SK-N-SH (cell line): Measurements from ENCODE around the gene RPS6KL1. TPM values are rescaled to one million over a fixed set of nuclear protein-coding genes. Genes with fewer than 3 reads are reported as not detected.

Experiments used
- CTCF ChIA-PET: fragments of 300-600, 350-600 bp; formaldehyde crosslinking; extraction: SDS; loops from one replicate; lab custom pipeline; 2021; lab: Yijun Ruan, JAX
- POLR2A ChIA-PET: fragments of 350-600 bp; sonication (Branson Sonifier 250); formaldehyde crosslinking; extraction: SDS; loops from one replicate; lab custom pipeline; 2020; ENCODE audit warnings: antibody characterized with exemption, inconsistent platforms; lab: Yijun Ruan, JAX
- DNase-seq: peaks from one replicate; pipeline ENCODE4 v3.0.0; 2012
- H2AFZ ChIP-seq: fragments of 200-600 bp; sonication (generic); 2 replicates; pipeline ENCODE4 v1.8.1; 2016; ENCODE audit warnings: antibody characterized with exemption, mild to moderate bottlenecking, low read depth
- H3F3A ChIP-seq: fragments of 200-600 bp; sonication (generic); replicated peaks from 2 replicates; pipeline ENCODE3; 2016; ENCODE audit warnings: antibody characterized with exemption, mild to moderate bottlenecking; ENCODE audit not compliant: insufficient read depth
- H3K27ac ChIP-seq, 2 experiments: fragments of 200-500 bp in 1 of 2; fragments of 200-600 bp in 1 of 2; sonication (Bioruptor generic) in 1 of 2; sonication (generic), shearing (Covaris generic) in 1 of 2; 2 replicates each; pipeline versions ENCODE4 v1.5.1 to v1.6.1; 2014 to 2016; ENCODE audit warnings: low read depth in 2 of 2, inconsistent platforms in 1 of 2, low read length in 1 of 2, mild to moderate bottlenecking in 1 of 2, mixed read lengths in 1 of 2
- H3K27me3 ChIP-seq: fragments of 200-600 bp; sonication (generic), shearing (Covaris generic); 2 replicates; pipeline ENCODE4 v1.6.1; 2016; ENCODE audit warnings: mixed run types; ENCODE audit not compliant: insufficient read depth
- H3K36me3 ChIP-seq, 2 experiments: fragments of 200-500 bp in 1 of 2; fragments of 200-600 bp in 1 of 2; sonication (Bioruptor generic) in 1 of 2; sonication (generic) in 1 of 2; replicated peaks in 1 of 2; 2 replicates each; pipeline versions ENCODE3 to v1.5.1; 2014 to 2016; ENCODE audit warnings: low read length in 1 of 2, mild to moderate bottlenecking in 1 of 2; ENCODE audit not compliant: insufficient read depth in 2 of 2, control insufficient read depth in 1 of 2
- H3K4me1 ChIP-seq, 2 experiments: fragments of 200-500 bp in 1 of 2; fragments of 200-600 bp in 1 of 2; sonication (Bioruptor generic) in 1 of 2; sonication (generic), shearing (Covaris generic) in 1 of 2; 2 replicates each; pipeline versions ENCODE4 v1.5.1 to v1.6.1; 2014 to 2016; ENCODE audit warnings: low read depth in 1 of 2, low read length in 1 of 2, mixed run types in 1 of 2; ENCODE audit not compliant: insufficient read depth in 2 of 2, control insufficient read depth in 1 of 2
- H3K4me2 ChIP-seq: fragments of 200-600 bp; sonication (generic), shearing (Covaris generic); 2 replicates; pipeline ENCODE4 v1.6.1; 2017; ENCODE audit warnings: mixed run types
- H3K4me3 ChIP-seq, 2 experiments: fragments of 200-500 bp in 1 of 2; fragments of 200-600 bp in 1 of 2; sonication (Bioruptor generic) in 1 of 2; sonication (generic), shearing (Covaris generic) in 1 of 2; 2 replicates each; pipeline versions ENCODE4 v1.5.1 to v1.8.1; 2014 to 2016; ENCODE audit warnings: low read depth in 2 of 2, inconsistent platforms in 1 of 2, low read length in 1 of 2, mild to moderate bottlenecking in 1 of 2, mixed read lengths in 1 of 2, moderate library complexity in 1 of 2
- H3K79me2 ChIP-seq: fragments of 200-600 bp; sonication (generic); 2 replicates; pipeline ENCODE4 v1.8.1; 2017; ENCODE audit warnings: mild to moderate bottlenecking; ENCODE audit not compliant: insufficient read depth
- H3K9ac ChIP-seq: fragments of 200-600 bp; sonication (generic); 2 replicates; pipeline ENCODE4 v1.6.1; 2017; ENCODE audit warnings: mixed run types
- H3K9me2 ChIP-seq: fragments of 200-600 bp; sonication (generic); 2 replicates; pipeline ENCODE4 v1.6.1; 2017; ENCODE audit warnings: mixed run types
- H3K9me3 ChIP-seq: fragments of 200-600 bp; sonication (generic); 2 replicates; pipeline ENCODE4 v1.6.1; 2017; ENCODE audit warnings: mixed run types, mild to moderate bottlenecking, moderate library complexity
- H4K20me1 ChIP-seq: fragments of 200-600 bp; sonication (generic); 2 replicates; pipeline ENCODE4 v1.6.1; 2017; ENCODE audit warnings: mild to moderate bottlenecking, mixed run types; ENCODE audit not compliant: insufficient read depth
- EZH2phosphoT487 ChIP-seq: fragments of 200-600 bp; sonication (generic); IDR thresholded peaks from 2 replicates; pipeline ENCODE4 v1.6.1; 2017; ENCODE audit warnings: low read depth, mixed run types, mild to moderate bottlenecking, antibody characterized with exemption, moderate library complexity, borderline replicate concordance
- FOXM1 ChIP-seq: IDR thresholded peaks from 2 replicates; pipeline ENCODE4 v1.4.0; 2012; ENCODE audit warnings: low read depth, mild to moderate bottlenecking
- GABPA ChIP-seq: IDR thresholded peaks from 2 replicates; pipeline ENCODE4 v1.4.0; 2012; ENCODE audit warnings: low read depth, mild to moderate bottlenecking
- GATA2 ChIP-seq: sonication (generic); formaldehyde crosslinking; IDR thresholded peaks from 2 replicates; pipeline ENCODE4 v1.5.0; 2020; ENCODE audit warnings: mild to moderate bottlenecking, missing genetic modification reagents
- JUND ChIP-seq: IDR thresholded peaks from 2 replicates; pipeline ENCODE4 v1.4.0; 2012
- MEF2A ChIP-seq: IDR thresholded peaks from 2 replicates; pipeline ENCODE4 v1.4.0; 2012; ENCODE audit warnings: low read depth, borderline replicate concordance
- RCOR1 ChIP-seq: fragments of 150-350 bp; IDR thresholded peaks from 2 replicates; pipeline ENCODE4 v1.6.1; 2017; ENCODE audit warnings: antibody characterized with exemption, low read length
- SMC3 ChIP-seq: IDR thresholded peaks from 2 replicates; pipeline ENCODE4 v1.6.1; 2012; ENCODE audit warnings: low read depth, low read length, improper control_type of control experiment
- TCF12 ChIP-seq: IDR thresholded peaks from 2 replicates; pipeline ENCODE4 v1.4.0; 2012
- TEAD4 ChIP-seq: IDR thresholded peaks from 2 replicates; pipeline ENCODE4 v1.4.0; 2012; ENCODE audit warnings: mild to moderate bottlenecking, borderline replicate concordance; ENCODE audit not compliant: insufficient read depth
- YY1 ChIP-seq: IDR thresholded peaks from 2 replicates; pipeline ENCODE4 v1.4.0; 2012; ENCODE audit warnings: low read depth, mild to moderate bottlenecking
- WGBS: methylation state at CpG from one replicate; pipeline ENCODE4 v1.1.6; 2017; ENCODE audit warnings: low lambda C conversion rate; 5-methylcytosine and 5-hydroxymethylcytosine counted together
- polyA plus RNA-seq, 3 experiments: library from polyadenylated mRNA; depleted of rRNA; stranded (reverse); fragments of >200 nt; gene quantifications; 2 replicates each; pipeline ENCODE4 v1.2.3, GENCODE V29; 2012
- TF ChIP-seq, protein P1 (sequence below): IDR thresholded peaks from 2 replicates; pipeline ENCODE4; 2012
- TF ChIP-seq, protein P2 (sequence below): IDR thresholded peaks from 2 replicates; pipeline ENCODE4 v1.4.0; 2012; ENCODE audit warnings: low read depth, borderline replicate concordance
- TF ChIP-seq, protein P3 (sequence below): fragments of 150-350 bp; IDR thresholded peaks from 2 replicates; pipeline ENCODE4 v1.6.1; 2017; ENCODE audit warnings: antibody characterized with exemption, low read length, low read depth, borderline replicate concordance
- TF ChIP-seq, protein P4 (sequence below): IDR thresholded peaks from 2 replicates; pipeline ENCODE4 v1.6.1; 2012; ENCODE audit warnings: mild to moderate bottlenecking, low read depth, low read length, moderate library complexity
- TF ChIP-seq, protein P5 (sequence below): fragments of 200-600 bp; sonication (generic); IDR thresholded peaks from 2 replicates; pipeline ENCODE4 v1.6.1; 2017; ENCODE audit warnings: antibody characterized with exemption, mild to moderate bottlenecking, moderate library complexity
- TF ChIP-seq, protein P6 (sequence below): fragments of 150-350 bp; IDR thresholded peaks from 2 replicates; pipeline ENCODE4 v1.6.1; 2016; ENCODE audit warnings: mild to moderate bottlenecking, low read depth, low read length

Gene RPS6KL1
- polyA plus RNA-seq, 1 of the 3 experiments (the other 2 are of a cell fraction): 2.5 TPM

DNA sequence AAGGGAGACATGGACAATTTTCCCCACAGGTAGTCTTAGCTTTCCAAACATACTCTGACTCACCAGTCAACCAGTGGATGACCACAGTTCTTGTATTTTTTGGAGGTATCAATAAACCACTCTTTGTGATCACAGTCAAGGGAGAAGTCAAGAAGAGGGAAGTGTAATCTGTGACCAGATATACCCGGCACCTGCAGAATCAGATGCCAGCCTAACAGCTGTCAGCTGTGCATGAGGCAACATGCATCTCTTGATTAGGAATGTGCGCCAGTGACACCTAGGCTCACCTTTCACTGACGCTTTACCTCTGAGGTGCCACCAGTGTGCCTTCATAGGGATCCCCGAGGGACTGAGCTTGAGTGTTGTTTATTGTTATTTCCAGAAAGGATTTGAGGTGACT, 67.1 kb downstream of the RPS6KL1 start:
- Histone ChIP-seq H3K4me3 (no peak overlapping the region), H3K4me2 (no peak overlapping the region), H3K79me2 (no peaks in the 10 kb centered on the region), H3K9me2 (no peaks in the 10 kb centered on the region), H2AFZ (no peak overlapping the region), H3K36me3 (no peaks in the 10 kb centered on the region), H3K4me1 (peaks cover 0 to 24% of the 10 kb centered on the region in 2 experiments; a peak in 2 of 4 replicates), H3K9me3 (no peaks in the 10 kb centered on the region), H4K20me1 (no peaks in the 10 kb centered on the region), H3F3A (peaks cover 3% of the 10 kb centered on the region), H3K27ac (no peak overlapping the region), H3K27me3 (no peaks in the 10 kb centered on the region), H3K9ac (no peak overlapping the region)
- CTCF ChIA-PET: interaction anchor here (1.2 to 20.8 kb wide), 4 partner anchors 12 to 90 kb away, joined by 3 to 537 read pairs (median 8); no protein-coding TSS in a partner anchor
- WGBS: 73% methylated on average over 4 of the region's 4 CpGs
- DNase-seq: no peak
- TF ChIP-seq, protein P1, sequence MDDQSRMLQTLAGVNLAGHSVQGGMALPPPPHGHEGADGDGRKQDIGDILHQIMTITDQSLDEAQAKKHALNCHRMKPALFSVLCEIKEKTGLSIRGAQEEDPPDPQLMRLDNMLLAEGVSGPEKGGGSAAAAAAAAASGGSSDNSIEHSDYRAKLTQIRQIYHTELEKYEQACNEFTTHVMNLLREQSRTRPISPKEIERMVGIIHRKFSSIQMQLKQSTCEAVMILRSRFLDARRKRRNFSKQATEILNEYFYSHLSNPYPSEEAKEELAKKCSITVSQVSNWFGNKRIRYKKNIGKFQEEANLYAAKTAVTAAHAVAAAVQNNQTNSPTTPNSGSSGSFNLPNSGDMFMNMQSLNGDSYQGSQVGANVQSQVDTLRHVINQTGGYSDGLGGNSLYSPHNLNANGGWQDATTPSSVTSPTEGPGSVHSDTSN: no peak
- TF ChIP-seq, protein P2, sequence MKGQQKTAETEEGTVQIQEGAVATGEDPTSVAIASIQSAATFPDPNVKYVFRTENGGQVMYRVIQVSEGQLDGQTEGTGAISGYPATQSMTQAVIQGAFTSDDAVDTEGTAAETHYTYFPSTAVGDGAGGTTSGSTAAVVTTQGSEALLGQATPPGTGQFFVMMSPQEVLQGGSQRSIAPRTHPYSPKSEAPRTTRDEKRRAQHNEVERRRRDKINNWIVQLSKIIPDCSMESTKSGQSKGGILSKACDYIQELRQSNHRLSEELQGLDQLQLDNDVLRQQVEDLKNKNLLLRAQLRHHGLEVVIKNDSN: no peak
- no peak for TF ChIP-seq GATA2 (CRISPR knock-in tag)
- TF ChIP-seq TCF12: no peak
- TF ChIP-seq RCOR1: no peak
- TF ChIP-seq, protein P3, sequence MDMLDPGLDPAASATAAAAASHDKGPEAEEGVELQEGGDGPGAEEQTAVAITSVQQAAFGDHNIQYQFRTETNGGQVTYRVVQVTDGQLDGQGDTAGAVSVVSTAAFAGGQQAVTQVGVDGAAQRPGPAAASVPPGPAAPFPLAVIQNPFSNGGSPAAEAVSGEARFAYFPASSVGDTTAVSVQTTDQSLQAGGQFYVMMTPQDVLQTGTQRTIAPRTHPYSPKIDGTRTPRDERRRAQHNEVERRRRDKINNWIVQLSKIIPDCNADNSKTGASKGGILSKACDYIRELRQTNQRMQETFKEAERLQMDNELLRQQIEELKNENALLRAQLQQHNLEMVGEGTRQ: no peak
- TF ChIP-seq FOXM1: no peak
- no peak for TF ChIP-seq YY1
- POLR2A ChIA-PET: no interaction called here

DNA sequence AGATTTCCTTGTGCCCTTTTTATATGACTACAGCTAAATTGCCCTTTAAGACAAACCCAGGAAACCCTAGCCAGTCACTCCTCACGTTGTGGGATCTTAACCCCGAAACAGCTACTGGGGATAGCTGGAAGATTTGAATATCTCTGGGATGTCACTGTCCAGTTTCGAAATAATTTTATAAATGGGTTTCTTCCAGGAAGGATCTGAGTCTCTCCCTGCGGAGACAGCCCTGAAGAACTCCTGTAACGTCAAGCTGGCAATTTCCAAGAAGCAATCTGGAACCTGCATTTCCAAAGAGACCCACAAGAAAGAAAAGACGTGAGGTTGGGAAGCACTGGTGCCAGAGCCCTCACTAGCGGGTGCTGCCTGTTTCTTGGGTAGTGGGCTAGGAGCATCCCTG, 68.0 kb downstream of the RPS6KL1 start:
- Histone ChIP-seq H3F3A (peaks cover 3% of the 10 kb centered on the region), H3K27me3 (no peaks in the 10 kb centered on the region), H3K36me3 (no peaks in the 10 kb centered on the region), H3K4me2 (no peak overlapping the region), H4K20me1 (no peaks in the 10 kb centered on the region), H3K9me3 (no peaks in the 10 kb centered on the region), H3K27ac (no peak overlapping the region), H3K9ac (no peak overlapping the region), H2AFZ (no peak overlapping the region), H3K79me2 (no peaks in the 10 kb centered on the region), H3K9me2 (no peaks in the 10 kb centered on the region), H3K4me1 (peaks cover 0 to 25% of the 10 kb centered on the region in 2 experiments; a peak in 2 of 4 replicates), H3K4me3 (no peak overlapping the region)
- CTCF ChIA-PET: interaction anchor here (0.9 to 20.8 kb wide), 5 partner anchors 6 to 91 kb away, joined by 3 to 537 read pairs (median 13); no protein-coding TSS in a partner anchor
- DNase-seq: no peak
- 93% methylated on average over 7 of the region's 7 CpGs for WGBS
- POLR2A ChIA-PET: no interaction called here
- TF ChIP-seq JUND (no peak), TEAD4 (no peak), SMC3 (no peak), EZH2phosphoT487 (no peak), GABPA (no peak), MEF2A (no peak), FOXM1 (no peak)
- TF ChIP-seq, protein P4, sequence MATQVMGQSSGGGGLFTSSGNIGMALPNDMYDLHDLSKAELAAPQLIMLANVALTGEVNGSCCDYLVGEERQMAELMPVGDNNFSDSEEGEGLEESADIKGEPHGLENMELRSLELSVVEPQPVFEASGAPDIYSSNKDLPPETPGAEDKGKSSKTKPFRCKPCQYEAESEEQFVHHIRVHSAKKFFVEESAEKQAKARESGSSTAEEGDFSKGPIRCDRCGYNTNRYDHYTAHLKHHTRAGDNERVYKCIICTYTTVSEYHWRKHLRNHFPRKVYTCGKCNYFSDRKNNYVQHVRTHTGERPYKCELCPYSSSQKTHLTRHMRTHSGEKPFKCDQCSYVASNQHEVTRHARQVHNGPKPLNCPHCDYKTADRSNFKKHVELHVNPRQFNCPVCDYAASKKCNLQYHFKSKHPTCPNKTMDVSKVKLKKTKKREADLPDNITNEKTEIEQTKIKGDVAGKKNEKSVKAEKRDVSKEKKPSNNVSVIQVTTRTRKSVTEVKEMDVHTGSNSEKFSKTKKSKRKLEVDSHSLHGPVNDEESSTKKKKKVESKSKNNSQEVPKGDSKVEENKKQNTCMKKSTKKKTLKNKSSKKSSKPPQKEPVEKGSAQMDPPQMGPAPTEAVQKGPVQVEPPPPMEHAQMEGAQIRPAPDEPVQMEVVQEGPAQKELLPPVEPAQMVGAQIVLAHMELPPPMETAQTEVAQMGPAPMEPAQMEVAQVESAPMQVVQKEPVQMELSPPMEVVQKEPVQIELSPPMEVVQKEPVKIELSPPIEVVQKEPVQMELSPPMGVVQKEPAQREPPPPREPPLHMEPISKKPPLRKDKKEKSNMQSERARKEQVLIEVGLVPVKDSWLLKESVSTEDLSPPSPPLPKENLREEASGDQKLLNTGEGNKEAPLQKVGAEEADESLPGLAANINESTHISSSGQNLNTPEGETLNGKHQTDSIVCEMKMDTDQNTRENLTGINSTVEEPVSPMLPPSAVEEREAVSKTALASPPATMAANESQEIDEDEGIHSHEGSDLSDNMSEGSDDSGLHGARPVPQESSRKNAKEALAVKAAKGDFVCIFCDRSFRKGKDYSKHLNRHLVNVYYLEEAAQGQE: no peak
- TF ChIP-seq, protein P5, sequence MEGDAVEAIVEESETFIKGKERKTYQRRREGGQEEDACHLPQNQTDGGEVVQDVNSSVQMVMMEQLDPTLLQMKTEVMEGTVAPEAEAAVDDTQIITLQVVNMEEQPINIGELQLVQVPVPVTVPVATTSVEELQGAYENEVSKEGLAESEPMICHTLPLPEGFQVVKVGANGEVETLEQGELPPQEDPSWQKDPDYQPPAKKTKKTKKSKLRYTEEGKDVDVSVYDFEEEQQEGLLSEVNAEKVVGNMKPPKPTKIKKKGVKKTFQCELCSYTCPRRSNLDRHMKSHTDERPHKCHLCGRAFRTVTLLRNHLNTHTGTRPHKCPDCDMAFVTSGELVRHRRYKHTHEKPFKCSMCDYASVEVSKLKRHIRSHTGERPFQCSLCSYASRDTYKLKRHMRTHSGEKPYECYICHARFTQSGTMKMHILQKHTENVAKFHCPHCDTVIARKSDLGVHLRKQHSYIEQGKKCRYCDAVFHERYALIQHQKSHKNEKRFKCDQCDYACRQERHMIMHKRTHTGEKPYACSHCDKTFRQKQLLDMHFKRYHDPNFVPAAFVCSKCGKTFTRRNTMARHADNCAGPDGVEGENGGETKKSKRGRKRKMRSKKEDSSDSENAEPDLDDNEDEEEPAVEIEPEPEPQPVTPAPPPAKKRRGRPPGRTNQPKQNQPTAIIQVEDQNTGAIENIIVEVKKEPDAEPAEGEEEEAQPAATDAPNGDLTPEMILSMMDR: no peak
- TF ChIP-seq, protein P6, sequence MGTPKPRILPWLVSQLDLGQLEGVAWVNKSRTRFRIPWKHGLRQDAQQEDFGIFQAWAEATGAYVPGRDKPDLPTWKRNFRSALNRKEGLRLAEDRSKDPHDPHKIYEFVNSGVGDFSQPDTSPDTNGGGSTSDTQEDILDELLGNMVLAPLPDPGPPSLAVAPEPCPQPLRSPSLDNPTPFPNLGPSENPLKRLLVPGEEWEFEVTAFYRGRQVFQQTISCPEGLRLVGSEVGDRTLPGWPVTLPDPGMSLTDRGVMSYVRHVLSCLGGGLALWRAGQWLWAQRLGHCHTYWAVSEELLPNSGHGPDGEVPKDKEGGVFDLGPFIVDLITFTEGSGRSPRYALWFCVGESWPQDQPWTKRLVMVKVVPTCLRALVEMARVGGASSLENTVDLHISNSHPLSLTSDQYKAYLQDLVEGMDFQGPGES: no peak
